AG10803 (cell line): ENCODE data around the gene SRP19.
"Not testable (repeated sequence)": the region's sequence is repeated elsewhere in the genome, so short reads cannot be mapped to it uniquely, and the experiment has no call there.

Experiments used
- DNase-seq: peaks from one replicate; pipeline ENCODE4 v3.0.0; 2010; ENCODE audit warnings: low read depth
- H3K4me3 ChIP-seq: 2 replicates; pipeline ENCODE4 v1.5.1; 2011; ENCODE audit warnings: mild to moderate bottlenecking, low read length, control low read depth
- TF ChIP-seq, protein P1 (sequence below): conservative IDR thresholded peaks from 2 replicates; pipeline ENCODE4 v1.5.1; 2011; ENCODE audit warnings: mild to moderate bottlenecking, low read length, control low read depth, inconsistent platforms

SRP19 gene

GRCh38 chr5:112883192-112883591 is 22.1 kb downstream of the SRP19 start:
- DNase-seq, result no peak
- H3K4me3 ChIP-seq, result no peak overlapping the region
- TF ChIP-seq, protein P1, sequence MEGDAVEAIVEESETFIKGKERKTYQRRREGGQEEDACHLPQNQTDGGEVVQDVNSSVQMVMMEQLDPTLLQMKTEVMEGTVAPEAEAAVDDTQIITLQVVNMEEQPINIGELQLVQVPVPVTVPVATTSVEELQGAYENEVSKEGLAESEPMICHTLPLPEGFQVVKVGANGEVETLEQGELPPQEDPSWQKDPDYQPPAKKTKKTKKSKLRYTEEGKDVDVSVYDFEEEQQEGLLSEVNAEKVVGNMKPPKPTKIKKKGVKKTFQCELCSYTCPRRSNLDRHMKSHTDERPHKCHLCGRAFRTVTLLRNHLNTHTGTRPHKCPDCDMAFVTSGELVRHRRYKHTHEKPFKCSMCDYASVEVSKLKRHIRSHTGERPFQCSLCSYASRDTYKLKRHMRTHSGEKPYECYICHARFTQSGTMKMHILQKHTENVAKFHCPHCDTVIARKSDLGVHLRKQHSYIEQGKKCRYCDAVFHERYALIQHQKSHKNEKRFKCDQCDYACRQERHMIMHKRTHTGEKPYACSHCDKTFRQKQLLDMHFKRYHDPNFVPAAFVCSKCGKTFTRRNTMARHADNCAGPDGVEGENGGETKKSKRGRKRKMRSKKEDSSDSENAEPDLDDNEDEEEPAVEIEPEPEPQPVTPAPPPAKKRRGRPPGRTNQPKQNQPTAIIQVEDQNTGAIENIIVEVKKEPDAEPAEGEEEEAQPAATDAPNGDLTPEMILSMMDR, result no peak

DNA sequence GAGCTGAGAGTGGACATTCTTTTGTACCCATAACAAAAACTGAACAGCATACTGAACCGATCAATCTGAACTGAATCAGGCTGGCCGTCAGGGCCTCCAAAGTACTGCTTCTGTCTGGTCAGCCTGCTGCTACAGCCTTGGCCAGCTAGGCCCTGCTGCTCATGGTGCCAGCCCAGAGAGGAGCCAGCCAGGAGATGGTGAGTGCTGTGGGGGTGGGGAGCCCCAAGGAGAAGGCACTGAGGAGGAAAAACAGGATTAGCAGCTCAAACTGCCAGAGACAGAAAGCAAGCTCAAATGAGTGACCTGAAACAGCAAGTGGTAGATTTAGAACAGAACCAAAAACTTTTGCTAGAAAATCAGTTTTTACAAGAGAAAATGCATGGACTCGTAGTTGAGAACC is 23.9 kb downstream of the SRP19 start:
- DNase-seq, result no peak
- H3K4me3 ChIP-seq, result no peak overlapping the region
- TF ChIP-seq, protein P1, result no peak

DNA sequence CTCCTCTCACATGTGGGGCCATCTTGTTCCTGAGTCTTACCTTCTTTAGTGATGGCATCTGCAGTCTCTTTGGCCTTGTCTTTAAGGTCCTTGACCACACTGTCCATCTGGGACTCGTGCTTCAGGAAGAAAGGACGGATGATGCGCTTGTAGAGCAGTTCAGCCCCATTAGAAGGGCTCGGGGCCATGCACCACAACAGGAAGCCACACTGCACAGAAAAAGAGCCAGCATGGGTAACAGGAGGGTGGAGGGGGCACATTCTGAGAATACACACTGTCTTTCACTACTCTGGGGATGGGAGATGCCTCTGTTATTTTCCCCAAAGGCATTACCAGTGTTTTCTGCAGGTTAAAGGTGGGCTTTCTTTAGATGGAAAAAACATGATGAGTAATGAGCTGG is 25.9 kb downstream of the SRP19 start:
- TF ChIP-seq, protein P1, result no peak
- no peak overlapping the region for H3K4me3 ChIP-seq
- DNase-seq, result no peak

DNA sequence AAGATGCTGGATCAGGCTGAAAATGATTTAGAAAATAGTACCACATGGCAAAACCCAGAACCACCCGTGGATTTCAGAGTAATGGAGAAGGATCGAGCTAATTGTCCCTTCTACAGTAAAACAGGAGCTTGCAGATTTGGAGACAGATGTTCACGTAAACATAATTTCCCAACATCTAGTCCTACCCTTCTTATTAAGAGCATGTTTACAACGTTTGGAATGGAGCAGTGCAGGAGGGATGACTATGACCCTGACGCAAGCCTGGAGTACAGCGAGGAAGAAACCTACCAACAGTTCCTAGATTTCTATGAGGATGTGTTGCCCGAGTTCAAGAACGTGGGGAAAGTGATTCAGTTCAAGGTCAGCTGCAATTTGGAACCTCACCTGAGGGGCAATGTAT is 31.0 kb downstream of the SRP19 start:
- DNase-seq, H3K4me3 ChIP-seq: not testable (repeated sequence)

GRCh38 chr5:112892776-112893175 is 31.7 kb downstream of the SRP19 start:
- H3K4me3 ChIP-seq, result no peak overlapping the region
- no peak for DNase-seq
- TF ChIP-seq, protein P1, result no peak

- TF ChIP-seq, protein P1, result no peak
- DNase-seq, result no peak
Measured at GRCh38 chr5:112895682-112896081, 34.6 kb downstream of the SRP19 start.

DNA sequence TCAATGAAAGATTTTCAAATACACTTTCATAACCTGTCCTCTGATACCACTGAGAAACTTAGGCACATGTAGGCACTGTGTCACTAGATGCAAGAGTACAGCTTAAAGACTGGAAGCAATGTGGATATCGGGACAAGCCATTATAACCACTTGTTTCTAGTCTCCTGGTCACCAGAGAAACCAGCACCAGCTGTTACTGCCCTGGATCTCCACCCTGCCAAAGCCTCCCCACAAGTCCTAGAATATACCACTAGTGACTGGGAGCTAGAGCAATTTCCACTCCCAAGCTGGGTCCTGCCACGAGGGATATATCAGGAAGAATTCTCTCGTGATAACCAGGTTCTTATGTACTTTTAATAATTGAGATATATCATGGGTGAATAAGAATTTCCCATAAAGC is 41.5 kb downstream of the SRP19 start:
- no peak for DNase-seq
- H3K4me3 ChIP-seq, result no peak overlapping the region
- TF ChIP-seq, protein P1, result no peak

More at GRCh38 chr5:112895682-112896081, 34.6 kb downstream of the SRP19 start:
- H3K4me3 ChIP-seq, result no peak overlapping the region

DNA sequence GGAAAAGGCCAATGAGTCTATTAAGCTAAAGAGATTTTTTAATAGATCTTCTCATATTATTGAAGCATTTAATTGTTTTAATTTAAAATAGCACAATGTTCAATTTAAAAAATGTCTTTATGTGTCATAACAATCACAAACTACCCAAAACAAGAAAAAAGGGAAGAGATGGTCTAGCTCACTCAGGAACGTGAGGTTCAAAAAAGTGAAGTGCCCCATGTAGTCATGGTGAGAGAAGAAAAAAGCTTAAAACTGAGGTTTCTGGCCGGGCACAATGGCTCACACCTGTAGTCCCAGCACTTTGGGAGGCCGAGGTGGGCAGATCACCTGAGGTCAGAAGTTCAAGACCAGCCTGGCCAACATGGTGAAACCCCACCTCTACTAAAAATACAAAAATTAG is 43.9 kb downstream of the SRP19 start:
- not testable (repeated sequence) for DNase-seq, H3K4me3 ChIP-seq
